GM12892 (cell line): Measurements from ENCODE around the gene ELANE.
A peak's percentile ranks its signal among the peaks of the same experiment; 100 is the strongest.

Source experiments
- POLR2A ChIP-seq: IDR thresholded peaks from 2 replicates; pipeline ENCODE4 v1.6.1; 2011; ENCODE audit warnings: low read depth, low read length, control low read depth
- POLR2AphosphoS5 ChIP-seq: IDR thresholded peaks from 2 replicates; pipeline ENCODE4 v1.6.1; 2011; ENCODE audit warnings: low read depth, low read length, control low read depth

DNA sequence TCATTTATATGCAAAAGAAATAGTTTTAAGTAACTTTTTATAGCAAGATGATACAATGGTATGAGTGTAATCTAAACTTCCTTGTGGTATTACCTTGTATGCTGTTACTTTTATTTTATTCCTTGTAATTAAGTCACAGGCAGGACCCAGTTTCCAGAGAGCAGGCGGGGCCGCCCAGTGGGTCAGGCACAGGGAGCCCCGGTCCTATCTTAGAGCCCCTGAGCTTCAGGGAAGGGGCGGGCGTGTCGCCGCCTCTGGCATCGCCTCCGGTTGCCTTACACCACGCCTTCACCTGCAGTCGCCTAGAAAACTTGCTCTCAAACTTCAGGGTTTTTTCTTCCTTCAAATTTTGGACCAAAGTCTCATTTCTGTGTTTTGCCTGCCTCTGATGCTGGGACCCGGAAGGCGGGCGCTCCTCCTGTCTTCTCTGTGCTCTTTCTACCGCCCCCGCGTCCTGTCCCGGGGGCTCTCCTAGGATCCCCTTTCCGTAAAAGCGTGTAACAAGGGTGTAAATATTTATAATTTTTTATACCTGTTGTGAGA lies 40.5 kb upstream of the ELANE start:
- TF ChIP-seq POLR2A (peak; percentile 12; the same call in 1 of the 2 replicates), POLR2AphosphoS5 (no peak)
